Cortex of kidney (tissue), 1 donor: ENCODE measurements around the gene KDM2A.

ENCODE experiments used
- DNase-seq: peaks from one replicate; lab custom pipeline; 2025; lab: John Stamatoyannopoulos, UW

Gene KDM2A

DNA sequence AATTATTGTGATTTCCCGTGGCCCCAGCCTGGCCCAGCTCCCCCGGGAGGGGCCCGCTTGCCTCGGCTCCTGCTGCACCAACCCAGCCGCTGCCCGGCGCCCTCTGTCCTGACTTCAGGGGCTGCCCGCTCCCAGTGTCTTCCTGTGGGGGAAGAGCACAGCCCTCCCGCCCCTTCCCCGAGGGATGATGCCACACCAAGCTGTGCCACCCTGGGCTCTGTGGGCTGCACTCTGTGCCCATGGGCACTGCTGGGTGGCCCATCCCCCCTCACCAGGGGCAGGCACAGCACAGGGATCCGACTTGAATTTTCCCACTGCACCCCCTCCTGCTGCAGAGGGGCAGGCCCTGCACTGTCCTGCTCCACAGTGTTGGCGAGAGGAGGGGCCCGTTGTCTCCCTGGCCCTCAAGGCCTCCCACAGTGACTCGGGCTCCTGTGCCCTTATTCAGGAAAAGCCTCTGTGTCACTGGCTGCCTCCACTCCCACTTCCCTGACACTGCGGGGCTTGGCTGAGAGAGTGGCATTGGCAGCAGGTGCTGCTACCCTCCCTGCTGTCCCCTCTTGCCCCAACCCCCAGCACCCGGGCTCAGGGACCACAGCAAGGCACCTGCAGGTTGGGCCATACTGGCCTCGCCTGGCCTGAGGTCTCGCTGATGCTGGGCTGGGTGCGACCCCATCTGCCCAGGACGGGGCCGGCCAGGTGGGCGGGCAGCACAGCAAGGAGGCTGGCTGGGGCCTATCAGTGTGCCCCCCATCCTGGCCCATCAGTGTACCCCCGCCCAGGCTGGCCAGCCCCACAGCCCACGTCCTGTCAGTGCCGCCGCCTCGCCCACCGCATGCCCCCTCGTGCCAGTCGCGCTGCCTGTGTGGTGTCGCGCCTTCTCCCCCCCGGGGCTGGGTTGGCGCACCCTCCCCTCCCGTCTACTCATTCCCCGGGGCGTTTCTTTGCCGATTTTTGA is 166.8 kb downstream of the KDM2A start:
- DNase-seq = no peak

GRCh38 chr11:67286621-67287333 is 167.7 kb downstream of the KDM2A start:
- DNase-seq = no peak

GRCh38 chr11:67287355-67288197 is 168.5 kb downstream of the KDM2A start:
- no peak for DNase-seq

DNA sequence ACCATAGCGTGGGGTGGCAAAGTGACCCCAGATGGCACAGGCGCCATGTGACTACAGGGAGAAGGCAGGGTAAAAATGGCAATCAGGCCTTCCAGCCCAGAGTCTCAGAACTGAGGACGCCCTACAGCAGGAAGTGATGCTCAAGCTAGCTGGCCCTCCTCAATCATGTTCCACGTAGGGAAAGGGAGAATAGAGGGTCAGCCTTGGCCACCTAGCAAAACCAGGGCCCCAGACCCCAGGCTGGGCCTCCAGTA is 169.1 kb downstream of the KDM2A start:
- DNase-seq = no peak

- no peak for DNase-seq
Measured at GRCh38 chr11:67288452-67289225, 169.6 kb downstream of the KDM2A start.

DNA sequence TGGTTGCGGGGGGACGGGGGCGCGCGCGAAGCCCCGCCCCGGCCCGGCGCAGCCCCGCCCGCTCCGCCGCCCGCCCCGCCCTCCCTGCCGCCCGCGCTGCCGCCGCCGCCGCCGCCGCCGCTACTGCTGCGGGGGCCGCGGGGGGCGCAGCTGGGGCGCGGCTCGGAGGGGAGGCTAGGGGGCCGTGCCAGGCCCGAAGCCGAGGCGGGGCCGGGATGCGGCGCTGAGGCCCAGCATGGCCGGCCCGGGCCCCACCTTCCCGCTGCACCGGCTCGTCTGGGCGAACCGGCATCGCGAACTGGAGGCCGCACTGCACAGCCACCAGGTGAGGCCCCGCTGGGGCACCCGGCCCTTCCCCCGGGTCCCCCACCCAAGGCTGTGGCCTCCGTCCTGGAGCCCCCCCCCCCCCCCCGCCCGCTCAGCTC is 170.2 kb downstream of the KDM2A start, which contains the start of gene ANKRD13D:
ANKRD13D (plus strand) TSS at position 78 of the 425 bp plus-strand sequence; CDS start at position 236, 158 bp downstream.
- DNase-seq = no peak

DNA sequence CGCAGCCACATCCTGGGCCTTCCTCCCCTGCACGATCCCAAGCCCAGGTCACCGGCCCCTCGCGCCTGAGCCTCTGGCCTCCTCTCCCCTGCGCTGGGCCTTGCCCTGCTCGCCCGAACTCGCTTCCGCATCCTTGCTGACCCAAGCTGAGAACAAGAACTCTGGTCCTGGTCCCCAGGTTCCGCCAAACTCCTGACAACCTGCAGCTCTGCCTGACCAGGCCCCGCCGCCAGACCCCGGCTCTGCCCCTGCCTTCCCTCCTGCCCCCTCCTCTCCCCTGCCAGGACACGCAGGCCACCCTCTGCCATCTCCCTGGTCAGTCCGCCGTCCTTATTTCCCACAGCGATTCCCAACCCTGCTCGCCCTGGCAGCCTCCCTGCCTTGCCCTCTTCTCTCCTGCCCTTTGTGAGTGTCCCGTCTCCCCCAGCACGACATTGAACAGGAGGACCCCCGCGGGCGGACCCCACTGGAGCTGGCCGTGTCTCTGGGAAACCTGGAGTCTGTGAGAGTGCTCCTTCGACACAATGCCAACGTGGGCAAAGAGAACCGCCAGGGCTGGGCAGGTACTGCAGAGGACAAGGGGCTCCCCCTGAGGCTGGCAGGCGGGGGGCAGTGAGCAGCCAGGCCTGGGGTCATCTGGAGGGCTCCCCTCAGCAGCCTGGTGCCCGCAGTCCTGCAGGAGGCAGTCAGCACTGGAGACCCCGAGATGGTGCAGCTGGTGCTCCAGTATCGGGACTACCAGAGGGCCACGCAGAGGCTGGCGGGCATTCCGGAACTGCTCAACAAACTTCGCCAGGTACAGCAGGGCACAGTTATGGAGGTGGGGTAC is 170.8 kb downstream of the KDM2A start:
- no peak for DNase-seq

DNA sequence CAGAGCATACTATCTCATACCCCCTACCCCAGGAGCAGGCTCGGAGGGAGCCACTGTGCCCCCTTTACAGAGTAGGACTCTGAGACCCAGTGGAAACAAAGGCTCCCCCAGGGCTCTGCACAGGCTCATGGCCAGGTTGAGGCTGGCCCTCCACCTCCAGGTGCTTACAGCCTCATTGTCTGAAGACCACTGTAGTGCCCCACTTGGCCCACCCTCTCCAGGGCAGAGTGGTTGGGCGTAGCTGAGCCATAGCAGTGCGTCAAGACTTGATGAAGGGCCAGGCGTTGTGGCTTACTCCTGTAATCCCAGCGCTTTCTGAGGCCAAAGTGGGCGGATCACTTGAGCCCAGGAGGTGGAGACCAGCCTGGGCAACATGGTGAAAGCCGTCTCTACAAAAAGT is 171.7 kb downstream of the KDM2A start:
- DNase-seq = no peak

DNA sequence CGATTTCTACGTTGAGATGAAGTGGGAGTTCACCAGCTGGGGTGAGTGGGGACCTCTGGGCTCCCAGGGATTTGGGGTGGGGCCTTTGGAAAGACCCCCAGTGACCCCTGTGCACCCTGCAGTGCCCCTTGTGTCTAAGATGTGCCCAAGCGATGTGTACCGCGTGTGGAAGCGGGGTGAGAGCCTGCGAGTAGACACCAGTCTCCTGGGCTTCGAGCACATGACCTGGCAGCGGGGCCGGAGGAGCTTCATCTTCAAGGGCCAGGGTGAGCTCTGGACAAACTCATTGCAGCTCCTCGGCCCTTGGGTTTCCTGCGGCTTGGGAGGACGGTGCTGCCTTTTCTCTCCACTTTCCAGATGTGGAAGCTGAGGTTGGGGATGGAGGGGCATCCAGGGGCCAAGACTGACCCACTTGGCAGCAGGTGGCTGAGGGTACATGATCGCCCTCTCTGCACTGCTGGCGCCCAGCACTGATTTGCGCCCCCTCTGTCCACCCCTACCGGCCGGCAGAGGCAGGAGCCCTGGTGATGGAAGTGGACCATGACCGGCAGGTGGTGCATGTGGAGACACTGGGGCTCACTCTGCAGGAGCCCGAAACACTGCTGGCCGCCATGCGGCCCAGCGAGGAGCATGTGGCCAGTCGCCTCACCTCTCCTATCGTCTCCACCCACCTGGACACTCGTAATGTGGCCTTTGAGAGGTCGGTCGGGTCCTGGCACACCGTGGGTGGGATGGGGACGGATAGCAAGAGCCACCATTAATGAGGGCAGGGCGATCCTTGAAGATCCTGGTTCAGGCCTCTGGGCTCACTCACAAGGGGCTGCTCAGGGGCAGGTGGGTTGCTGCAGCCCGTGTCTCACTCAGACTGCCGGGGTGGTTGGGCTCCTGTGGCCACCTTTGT is 172.7 kb downstream of the KDM2A start:
- no peak for DNase-seq

- DNase-seq = no peak
Measured at GRCh38 chr11:67292671-67293070, 173.6 kb downstream of the KDM2A start.

GRCh38 chr11:67293090-67293489 is 174.0 kb downstream of the KDM2A start:
- no peak for DNase-seq

DNA sequence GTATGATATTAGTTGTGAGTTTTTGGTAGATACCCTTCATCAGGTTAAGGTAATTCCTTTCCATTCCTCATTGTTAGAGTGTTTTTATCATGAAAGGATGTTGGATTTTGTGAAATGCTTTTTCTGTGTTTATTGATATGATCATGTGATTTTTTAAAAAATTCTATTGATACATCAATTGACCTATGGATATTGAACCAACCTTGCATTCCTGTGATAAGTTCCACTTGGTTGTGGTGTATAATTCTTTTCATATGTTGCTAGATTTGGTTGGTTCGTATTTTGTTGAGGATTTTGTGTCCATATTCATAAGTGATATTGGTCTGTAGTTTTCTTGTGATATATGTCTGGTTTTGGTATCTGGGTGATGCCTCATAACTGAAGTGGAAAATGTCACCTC is 176.8 kb downstream of the KDM2A start:
- DNase-seq = no peak

- DNase-seq = no peak
Measured at GRCh38 chr11:67298786-67299185, 179.7 kb downstream of the KDM2A start.

DNA sequence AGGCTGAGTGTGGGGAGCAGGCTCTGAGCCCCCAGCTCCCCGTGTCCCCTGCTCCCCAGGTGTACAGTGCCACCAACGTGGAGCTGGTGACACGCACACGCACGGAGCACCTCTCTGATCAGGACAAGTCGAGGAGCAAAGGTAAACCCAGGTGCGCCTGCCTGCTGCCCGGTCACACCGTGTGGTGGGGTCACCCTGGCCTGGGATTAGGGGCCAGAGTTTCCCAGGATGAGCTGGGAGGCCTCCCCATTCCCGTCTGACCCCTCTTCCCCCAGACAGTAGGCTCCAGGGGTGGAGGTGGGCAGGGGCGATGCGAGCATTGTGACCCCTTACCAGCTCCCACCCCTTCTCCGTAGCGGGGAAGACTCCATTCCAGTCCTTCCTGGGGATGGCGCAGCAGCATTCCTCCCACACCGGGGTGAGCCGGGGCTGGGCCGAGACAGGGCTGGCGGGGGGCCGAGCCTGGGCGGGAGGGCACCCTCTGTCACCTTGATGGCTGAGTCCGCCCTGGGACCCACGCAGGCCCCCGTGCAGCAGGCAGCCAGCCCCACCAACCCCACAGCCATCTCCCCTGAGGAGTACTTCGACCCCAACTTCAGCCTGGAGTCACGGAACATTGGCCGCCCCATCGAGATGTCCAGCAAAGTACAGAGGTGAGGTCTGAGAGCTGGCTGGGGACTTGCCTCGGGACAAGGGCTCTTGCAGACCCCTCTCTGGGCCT is 180.6 kb downstream of the KDM2A start:
- no peak for DNase-seq

- no peak for DNase-seq
Measured at GRCh38 chr11:67300256-67300755, 181.2 kb downstream of the KDM2A start.

DNA sequence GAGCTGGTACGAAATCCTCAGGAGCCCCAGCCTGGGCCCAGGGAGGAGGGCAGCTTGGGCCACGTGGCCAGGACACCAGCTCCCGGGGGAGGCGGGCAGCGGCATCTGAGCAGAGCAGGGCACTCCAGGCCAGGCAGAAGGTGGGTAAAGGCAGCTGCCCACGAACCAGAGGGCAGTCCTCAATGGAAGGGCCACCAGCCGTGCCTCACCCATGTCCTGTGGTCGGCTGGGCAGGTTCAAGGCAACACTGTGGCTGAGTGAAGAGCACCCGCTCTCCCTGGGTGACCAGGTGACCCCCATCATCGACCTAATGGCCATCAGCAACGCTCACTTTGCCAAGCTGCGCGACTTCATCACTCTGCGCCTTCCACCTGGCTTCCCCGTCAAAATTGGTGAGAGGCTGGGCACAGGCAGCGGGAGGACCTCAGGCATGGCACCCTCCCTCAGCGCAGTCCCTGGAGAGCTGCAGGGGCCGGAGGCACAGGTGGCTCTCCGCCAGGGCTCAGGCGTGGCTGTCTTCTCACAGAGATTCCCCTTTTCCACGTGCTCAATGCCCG is 181.8 kb downstream of the KDM2A start:
- no peak for DNase-seq

- no peak for DNase-seq
Measured at GRCh38 chr11:67301313-67301921, 182.4 kb downstream of the KDM2A start.

- DNase-seq = no peak
Measured at GRCh38 chr11:67301951-67302516, 183.0 kb downstream of the KDM2A start.
